HG03521 (cell line): Measurements from ENCODE around the gene CUX1.
"Not testable (repeated sequence)": the region's sequence is repeated elsewhere in the genome, so short reads cannot be mapped to it uniquely, and the experiment has no call there.

Experiments used
- ATAC-seq: cut with Tn5 transposase; IDR thresholded peaks from one replicate; pipeline ENCODE4 v1.9.1; 2021; ENCODE audit warnings: mild to moderate bottlenecking, moderate library complexity; ENCODE audit not compliant: unreplicated experiment

Gene CUX1

DNA sequence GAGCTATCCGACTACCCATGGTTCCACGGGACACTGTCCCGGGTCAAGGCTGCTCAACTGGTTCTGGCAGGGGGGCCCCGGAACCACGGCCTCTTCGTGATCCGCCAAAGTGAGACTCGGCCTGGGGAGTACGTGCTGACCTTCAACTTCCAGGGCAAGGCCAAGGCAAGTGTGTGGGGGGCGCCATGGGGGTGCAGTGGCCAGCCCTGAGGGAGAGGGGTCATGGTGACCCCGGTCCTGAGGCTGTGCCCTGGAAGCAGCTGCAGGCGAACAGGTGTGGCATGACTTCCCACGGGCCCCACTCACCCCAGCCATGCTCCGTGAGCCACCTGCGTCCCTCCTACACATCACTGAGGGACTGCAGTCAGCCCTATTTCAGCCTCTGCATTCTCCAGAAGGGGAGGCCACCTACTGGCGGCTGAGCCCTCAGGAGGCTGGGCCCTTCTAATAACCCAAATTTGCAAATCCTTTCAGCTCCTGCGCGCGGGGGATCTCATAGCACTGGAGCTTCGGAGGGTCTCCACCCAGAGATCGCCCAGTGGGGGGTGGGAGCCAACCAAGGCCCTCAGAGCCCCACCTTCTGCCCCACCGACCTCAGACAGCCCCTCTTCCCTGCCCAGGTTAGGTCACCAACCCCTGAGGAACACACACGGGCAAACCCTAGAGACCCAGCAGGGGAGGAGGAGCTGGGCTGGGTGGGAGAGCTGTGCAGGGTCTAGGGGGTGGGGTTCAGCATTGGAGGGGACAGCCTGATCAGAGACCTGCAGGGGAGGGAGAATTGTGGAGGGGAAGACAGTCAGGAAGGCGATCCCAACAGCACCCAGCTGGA lies 500.0 kb downstream of the CUX1 start:
- ATAC-seq = no peak

GRCh38 chr7:102318482-102318971 lies 501.1 kb downstream of the CUX1 start:
- no peak for ATAC-seq

DNA sequence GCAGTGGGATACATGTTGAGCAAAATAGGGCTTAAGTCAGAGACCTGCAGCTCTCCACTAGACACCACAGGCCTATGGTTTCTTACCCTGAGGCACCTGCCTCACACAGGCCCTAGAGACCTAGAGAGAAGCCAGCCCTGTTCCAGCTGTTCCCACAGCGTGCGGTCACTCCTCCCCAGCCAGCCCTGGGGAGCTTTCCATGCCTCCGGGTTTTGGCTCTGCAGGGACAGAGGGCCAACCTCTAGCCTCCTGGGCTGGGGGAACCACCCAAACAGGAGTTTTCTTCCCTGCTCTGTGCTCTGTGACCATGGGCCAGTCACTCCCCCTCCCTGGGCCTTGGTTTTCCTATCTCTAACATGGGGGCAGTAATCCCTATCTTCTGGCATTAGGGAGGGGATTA lies 502.2 kb downstream of the CUX1 start:
- ATAC-seq = no peak

DNA sequence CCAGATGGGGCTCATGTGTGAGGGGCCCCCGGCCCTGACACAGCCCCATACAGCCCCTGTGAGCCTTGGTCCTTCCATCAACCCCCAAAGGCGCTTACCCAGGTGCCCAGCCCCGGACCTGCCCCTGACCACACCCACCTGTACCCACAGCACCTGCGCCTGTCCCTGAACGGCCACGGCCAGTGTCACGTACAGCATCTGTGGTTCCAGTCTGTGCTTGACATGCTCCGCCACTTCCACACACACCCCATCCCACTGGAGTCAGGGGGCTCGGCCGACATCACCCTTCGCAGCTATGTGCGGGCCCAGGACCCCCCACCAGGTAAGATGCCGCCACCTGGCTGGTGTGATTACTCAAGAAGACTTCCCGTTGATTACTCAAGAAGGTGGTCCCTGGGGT lies 502.8 kb downstream of the CUX1 start:
- ATAC-seq = no peak

- ATAC-seq = no peak
These were observed 503.4 kb downstream of the CUX1 start for GRCh38 chr7:102320601-102321350.

- ATAC-seq = no peak
These were observed 504.1 kb downstream of the CUX1 start for GRCh38 chr7:102321351-102322201.

- ATAC-seq = no peak
These were observed 504.8 kb downstream of the CUX1 start for GRCh38 chr7:102322202-102322715.

DNA sequence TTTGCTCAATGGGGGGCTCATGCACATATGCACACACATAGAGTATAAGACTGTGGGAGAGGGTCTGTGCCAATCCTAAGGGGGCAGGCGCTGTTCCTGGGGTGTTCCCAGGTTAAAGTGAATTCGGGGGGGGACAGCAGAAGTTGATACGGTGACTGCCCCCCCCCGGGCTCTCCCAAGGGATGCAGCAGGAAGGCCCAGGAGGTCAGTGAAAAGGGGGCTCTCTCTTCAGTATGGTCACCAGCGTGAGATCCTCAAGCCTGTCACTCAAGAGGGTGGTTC lies 506.4 kb downstream of the CUX1 start:
- ATAC-seq = no peak

- ATAC-seq = not testable (repeated sequence)
These were observed 507.7 kb downstream of the CUX1 start for GRCh38 chr7:102325106-102325505.

DNA sequence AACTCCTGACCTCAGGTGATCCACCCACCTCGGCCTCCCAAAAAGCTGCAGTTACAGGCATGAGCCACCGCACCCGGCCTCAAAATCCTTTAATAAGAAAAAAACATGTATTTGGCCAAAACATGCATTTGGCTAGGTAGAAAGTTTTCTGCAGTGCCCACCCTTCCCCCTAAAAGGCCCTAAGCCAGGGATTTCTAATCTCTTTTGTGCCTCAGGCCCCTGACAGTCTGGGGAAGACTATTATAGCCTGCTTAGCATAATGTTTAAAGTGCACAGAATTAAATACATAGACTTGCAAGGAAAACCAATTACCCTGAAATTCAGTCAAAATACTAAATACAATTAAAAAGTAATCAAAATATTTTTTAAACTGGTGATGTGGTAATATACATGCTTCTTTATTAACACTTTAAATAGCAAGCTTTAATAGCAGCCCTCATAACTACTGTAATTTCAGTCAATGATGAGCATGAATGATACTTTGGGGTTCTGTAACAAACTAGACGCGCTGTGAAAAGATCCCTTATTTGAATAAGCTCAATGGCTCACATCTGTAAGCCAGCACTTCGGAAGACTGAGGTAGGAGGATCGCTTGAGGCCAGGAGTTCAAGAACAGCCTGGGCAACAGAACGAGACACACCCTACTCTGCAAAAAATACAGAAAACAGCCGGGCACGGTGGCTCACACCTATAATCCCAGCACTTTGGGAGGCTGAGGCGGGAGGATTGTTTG lies 508.9 kb downstream of the CUX1 start:
- no peak for ATAC-seq

GRCh38 chr7:102327183-102327582 lies 509.8 kb downstream of the CUX1 start:
- ATAC-seq = not testable (repeated sequence)

- not testable (repeated sequence) for ATAC-seq
These were observed 511.4 kb downstream of the CUX1 start for GRCh38 chr7:102328863-102329262.

GRCh38 chr7:102329366-102329765 lies 511.9 kb downstream of the CUX1 start:
- ATAC-seq = not testable (repeated sequence)

GRCh38 chr7:102330666-102331460 lies 513.4 kb downstream of the CUX1 start:
- not testable (repeated sequence) for ATAC-seq
